NCI-H82 (cell line): Measurements from ENCODE around the gene ENPP3.

Source experiments
- DNase-seq: peaks from one replicate; lab custom pipeline; 2025; lab: John Stamatoyannopoulos, UW

The ENPP3 gene

DNA sequence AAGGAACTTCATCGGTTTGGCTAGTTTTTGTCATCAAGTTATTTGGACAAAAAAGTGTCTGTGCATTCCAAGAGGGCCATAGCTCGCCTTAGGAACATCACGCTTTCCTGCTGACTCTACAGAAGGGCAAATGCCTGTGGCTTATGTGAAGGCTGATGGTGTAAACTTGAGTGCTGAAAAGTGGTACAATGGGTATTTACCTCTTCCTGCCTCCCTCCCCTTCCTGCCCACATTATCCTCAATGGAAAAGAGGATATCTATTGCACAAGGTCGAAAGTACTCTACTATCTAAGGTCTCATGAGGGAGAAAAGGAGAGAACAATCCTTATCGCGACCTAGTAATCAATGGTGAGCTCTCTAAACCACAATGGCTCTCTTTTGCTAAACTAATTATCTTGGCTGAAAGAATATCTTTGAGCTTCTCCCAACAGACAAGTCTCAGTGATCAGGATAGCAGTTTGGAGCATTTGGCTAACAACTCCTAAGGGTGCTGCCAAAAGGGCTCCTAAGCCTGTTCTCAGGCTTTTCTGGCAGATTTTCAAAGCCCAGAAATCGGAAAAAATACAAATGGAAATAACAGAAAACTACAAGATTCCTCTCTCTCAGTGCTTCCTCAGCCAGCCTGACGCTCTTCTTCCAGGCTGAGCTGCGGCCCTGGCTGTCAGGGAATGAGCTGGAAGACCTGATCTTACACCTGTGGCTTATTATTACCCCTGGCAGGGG is 128.1 kb downstream of the ENPP3 start:
- DNase-seq = no peak

DNA sequence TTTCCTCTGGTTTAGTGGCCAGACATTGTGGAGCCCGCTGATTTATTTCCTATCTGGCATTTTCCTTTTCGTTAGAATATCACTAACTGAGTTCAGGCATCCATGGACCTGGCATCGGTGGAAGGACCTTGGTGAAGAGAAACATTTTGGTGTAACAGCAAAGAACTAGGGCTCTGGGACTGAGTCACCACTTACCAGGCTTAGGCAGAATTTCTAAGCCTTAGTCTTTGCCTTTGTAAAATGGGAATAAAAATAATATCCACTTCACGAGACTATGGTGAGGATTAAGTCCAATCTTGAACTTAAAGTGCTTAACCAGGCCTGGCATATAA is 128.7 kb downstream of the ENPP3 start:
- DNase-seq = no peak

DNA sequence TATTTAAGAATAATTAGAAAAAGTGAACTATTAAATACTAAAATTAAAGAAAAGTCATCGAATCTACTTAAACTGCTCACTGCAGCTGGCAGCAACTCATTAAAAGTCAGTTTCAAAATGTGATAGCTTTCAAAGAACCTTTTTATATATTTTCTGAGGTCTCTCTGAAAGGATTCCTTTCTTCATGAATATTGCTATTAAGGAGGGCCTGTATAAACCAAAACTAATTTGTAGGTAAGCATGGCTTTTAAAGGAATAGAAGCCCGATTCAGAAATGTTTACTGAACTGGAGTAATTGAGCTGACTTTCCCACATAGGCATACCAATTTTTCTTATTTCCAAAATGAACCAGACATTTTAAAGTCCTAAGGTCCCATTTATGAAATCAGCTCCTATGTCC is 129.5 kb downstream of the ENPP3 start:
- DNase-seq = no peak

DNA sequence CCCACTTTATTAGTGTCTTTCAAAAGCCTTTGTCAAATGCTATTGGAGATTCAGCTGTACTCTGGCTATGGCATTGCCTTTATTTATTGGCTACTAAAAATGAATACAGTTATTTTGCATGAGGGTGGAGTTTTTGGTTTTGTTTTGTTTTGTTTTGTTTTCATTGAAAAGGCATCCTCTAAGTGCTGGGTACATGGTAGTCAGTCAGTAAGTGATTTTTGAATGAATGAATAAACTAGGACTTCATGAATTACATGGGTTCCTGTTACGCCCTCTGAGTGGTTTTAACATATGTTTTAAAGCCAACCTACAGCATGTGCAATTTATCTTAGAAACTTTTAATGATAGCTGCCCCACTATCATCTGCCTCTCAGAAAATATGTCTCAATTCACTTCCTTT is 131.9 kb downstream of the ENPP3 start:
- no peak for DNase-seq

DNA sequence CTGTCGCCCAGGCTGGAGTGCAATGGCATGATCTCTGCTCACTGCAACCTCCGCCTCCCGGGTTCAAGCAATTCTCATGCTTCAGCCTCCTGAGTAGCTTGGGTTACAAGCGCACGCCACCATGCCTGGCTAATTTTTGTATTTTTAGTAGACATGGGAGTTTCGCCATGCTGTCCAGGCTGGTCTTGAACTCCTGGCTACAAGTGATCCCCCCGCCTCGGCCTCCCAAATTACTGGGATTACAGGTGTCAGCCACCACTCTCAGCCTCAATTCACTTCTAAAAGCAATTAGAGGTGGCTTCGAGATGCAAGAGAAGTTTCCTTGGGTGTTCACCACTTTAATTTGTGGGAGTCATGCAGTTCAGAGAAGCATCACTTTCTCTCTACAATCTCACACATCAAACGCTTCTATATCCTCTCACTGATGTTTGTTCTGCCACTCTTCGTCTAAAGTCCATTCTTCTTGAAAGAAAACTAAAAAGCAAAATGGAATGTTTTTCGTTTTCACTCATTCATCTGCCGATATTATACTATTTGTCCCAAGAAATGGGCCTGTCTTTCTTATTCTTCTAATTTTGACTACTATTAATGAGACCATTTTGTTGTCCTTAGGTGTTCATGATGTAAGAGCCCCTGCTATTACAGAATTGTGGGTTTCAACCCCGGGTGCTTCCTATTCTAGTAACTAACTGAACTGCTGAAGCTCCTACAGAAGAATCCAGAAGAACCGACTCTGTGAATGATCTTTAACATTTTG is 132.5 kb downstream of the ENPP3 start:
- DNase-seq = no peak

- no peak for DNase-seq
Observed at GRCh38 chr6:131770776-131771175, 133.7 kb downstream of the ENPP3 start.

GRCh38 chr6:131773284-131773950 is 136.3 kb downstream of the ENPP3 start:
- no peak for DNase-seq

GRCh38 chr6:131775886-131776285 is 138.8 kb downstream of the ENPP3 start:
- no peak for DNase-seq

DNA sequence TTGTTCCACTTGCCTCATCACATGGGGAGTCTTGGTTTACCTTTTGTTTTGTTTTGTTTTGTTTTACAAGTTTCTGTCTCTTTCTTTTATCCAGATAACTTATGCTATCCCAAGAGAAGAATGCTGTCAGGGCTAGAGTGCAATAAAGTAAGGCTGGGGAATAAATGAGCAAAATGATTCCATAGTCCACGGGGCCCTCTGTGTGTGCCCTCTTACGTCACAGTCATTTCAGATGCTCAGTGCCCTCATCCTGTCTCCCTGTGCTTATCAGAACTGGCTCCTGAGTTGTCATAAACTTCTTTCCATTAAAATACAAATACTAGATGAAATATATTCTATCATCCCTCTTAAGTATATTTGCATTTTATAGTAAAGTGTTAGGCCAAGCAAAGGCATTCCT is 139.9 kb downstream of the ENPP3 start:
- no peak for DNase-seq

GRCh38 chr6:131778169-131778568 is 141.1 kb downstream of the ENPP3 start:
- DNase-seq = no peak

- no peak for DNase-seq
Observed at GRCh38 chr6:131779304-131779703, 142.2 kb downstream of the ENPP3 start.

- DNase-seq = no peak
Observed at GRCh38 chr6:131780600-131780999, 143.5 kb downstream of the ENPP3 start.

DNA sequence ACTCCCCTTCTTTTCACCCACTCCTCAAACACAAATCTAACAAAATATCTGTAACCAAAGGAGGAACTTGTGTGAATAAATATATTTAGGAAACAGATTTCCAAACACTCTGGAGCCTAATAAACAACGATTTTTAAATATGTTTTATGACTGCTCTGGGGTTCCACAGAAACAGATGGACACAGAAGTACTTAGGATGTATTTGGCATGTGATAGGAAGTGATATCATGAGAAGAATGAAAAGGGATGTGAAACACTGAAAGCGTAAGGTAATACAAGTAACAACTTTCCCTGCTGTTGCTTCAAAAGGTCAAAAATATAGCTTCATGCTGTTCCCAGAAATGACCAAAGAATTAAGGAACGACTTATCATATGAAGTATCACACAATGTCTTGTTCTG is 144.6 kb downstream of the ENPP3 start:
- DNase-seq = no peak

DNA sequence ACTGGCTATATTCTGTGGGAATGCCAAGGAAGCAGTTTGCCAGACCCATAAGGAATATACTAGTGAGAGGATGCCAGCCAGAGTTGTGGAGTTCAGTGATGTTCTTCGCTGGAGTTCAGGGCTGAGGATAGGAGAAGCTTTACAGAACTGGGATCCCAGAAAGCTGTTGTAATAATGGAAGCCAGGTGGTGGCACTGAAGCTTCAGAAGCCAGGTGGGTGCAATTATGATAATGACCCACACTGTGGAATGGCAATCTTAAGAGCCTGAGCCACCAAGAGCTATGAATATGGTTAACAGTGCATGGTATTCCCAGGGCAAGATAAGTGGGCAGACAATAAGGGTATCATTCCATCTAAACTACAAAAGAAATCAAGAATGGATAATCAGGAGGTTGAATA is 145.7 kb downstream of the ENPP3 start:
- DNase-seq = no peak

DNA sequence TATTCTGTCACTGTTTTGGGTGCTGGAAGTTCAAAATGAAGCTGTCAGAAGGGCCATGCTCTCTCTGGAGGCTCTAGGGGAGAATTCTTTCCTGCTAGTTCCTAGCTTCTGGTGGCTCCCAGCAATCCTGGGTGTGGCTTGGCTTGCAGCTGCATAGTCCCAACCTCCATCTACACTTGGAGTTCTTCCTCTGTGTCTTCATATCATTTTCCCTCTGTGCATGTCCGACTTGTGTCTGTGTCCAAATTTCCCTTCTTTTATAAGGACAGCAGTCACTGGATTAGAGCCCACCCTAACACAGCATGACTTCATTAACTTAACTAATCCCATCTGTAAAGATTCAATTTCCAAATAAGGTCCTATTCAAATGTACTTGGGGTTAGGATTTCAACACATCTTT is 147.5 kb downstream of the ENPP3 start:
- no peak for DNase-seq

GRCh38 chr6:131787079-131787478 is 150.0 kb downstream of the ENPP3 start:
- no peak for DNase-seq

- DNase-seq = no peak
Observed at GRCh38 chr6:131787766-131788712, 150.9 kb downstream of the ENPP3 start.

DNA sequence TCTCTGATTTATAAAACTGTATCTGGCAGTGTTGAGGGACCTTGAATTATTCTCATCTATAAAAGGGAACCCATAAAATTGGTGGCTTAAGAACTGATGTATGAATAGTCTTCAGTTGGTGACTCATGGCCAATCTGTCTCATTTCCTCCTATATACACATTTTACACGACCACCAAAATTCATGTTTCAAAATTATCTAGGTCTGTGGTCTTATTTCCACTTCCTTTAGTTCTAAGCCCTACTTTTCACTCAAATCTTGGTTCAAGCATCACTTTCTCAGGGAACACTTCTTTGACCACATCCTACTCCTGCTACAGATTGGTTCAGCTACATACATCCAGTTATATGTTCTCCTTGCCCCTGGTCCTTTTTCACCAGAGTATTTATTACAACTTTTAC is 152.1 kb downstream of the ENPP3 start:
- no peak for DNase-seq

DNA sequence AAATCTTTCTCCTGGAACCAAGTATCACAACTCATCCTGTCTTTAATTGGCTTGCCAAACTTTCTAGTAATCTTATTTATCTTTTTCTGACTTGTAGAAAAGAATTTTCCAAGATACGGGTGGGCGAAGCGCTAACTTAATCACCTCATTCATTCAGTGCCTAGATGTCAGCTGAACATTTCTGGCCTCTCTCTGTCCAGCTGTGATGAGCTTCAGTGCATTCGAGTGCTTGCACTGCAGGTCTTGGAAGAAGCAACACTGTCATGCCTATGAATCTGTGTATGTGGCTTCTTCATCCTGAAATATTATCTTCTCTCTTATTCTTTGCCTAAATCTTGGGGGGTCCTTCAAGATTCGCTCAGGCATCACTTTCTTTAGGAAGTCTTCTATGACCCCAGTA is 154.4 kb downstream of the ENPP3 start:
- DNase-seq = no peak

- DNase-seq = no peak
Observed at GRCh38 chr6:131792091-131792496, 155.0 kb downstream of the ENPP3 start.

GRCh38 chr6:131795366-131795765 is 158.3 kb downstream of the ENPP3 start:
- no peak for DNase-seq
